Neutrophil (primary cell): Measurements from ENCODE around the gene CD3E.

ENCODE experiments used
- H3K27ac ChIP-seq: fragments of 200-600 bp; sonication (generic); 2 replicates; pipeline ENCODE4 v1.5.1; 2016; ENCODE audit warnings: mild to moderate bottlenecking, moderate library complexity
- H3K27me3 ChIP-seq: fragments of 200-600 bp; sonication (generic); 2 replicates; pipeline ENCODE4 v1.6.0; 2016; ENCODE audit warnings: mild to moderate bottlenecking
- H3K36me3 ChIP-seq: fragments of 200-600 bp; sonication (generic); 2 replicates; pipeline ENCODE4 v1.5.1; 2017
- H3K4me1 ChIP-seq, 2 experiments: fragments of 200-600 bp in 1 of 2; sonication (generic) in 1 of 2; 1 replicate in 1 of 2; 2 replicates in 1 of 2; pipeline versions ENCODE4 v1.5.1 to v1.6.1; 2013 to 2016; ENCODE audit warnings: low read depth in 1 of 2, low read length in 1 of 2, mild to moderate bottlenecking in 1 of 2, moderate library complexity in 1 of 2; ENCODE audit not compliant: control insufficient read depth in 1 of 2, insufficient read depth in 1 of 2
- H3K4me3 ChIP-seq, 2 experiments: fragments of 200-600 bp in 1 of 2; sonication (generic) in 1 of 2; 1 replicate in 1 of 2; 2 replicates in 1 of 2; pipeline ENCODE4 v1.5.1; 2013 to 2016; ENCODE audit warnings: low read depth in 1 of 2, low read length in 1 of 2, mild to moderate bottlenecking in 1 of 2, moderate library complexity in 1 of 2
- H3K9me3 ChIP-seq: fragments of 200-600 bp; sonication (generic); 2 replicates; pipeline ENCODE4 v1.5.1; 2016
- CTCF ChIP-seq: fragments of 200-600 bp; sonication (generic); IDR thresholded peaks from 2 replicates; pipeline ENCODE4 v1.5.1; 2016; ENCODE audit warnings: antibody characterized with exemption

CD3E gene

GRCh38 chr11:118343248-118343647 lies 38.7 kb downstream of the CD3E start:
- no peaks in the 10 kb centered on the region for H3K36me3 ChIP-seq
- peaks cover 4% of the 10 kb centered on the region for H3K27me3 ChIP-seq
- TF ChIP-seq CTCF: no peak
- H3K27ac ChIP-seq: no peak overlapping the region
- H3K4me1 ChIP-seq: no peaks in the 10 kb centered on the region
- H3K4me3 ChIP-seq: no peak overlapping the region
- H3K9me3 ChIP-seq: no peaks in the 10 kb centered on the region

- H3K36me3 ChIP-seq: no peaks in the 10 kb centered on the region
- H3K27me3 ChIP-seq: peaks cover 12% of the 10 kb centered on the region
- no peak within 1 kb of the TSS for H3K27ac ChIP-seq
- no peak within 1 kb of the TSS for H3K4me3 ChIP-seq
- H3K9me3 ChIP-seq: no peaks in the 10 kb centered on the region
- H3K4me1 ChIP-seq: no peaks in the 10 kb centered on the region
- TF ChIP-seq CTCF: no peak
Measured at GRCh38 chr11:118343981-118344515, 39.5 kb downstream of the CD3E start, which contains the start of gene CD3G. TSS of gene CD3G (plus strand) at chr11:118344344. CDS start at chr11:118344424, 80 bp downstream.

GRCh38 chr11:118349475-118349874 lies 44.9 kb downstream of the CD3E start:
- Histone ChIP-seq H3K4me1 (no peaks in the 10 kb centered on the region), H3K4me3 (no peak overlapping the region), H3K27ac (no peak overlapping the region), H3K36me3 (no peaks in the 10 kb centered on the region), H3K27me3 (peaks cover 26% of the 10 kb centered on the region), H3K9me3 (no peaks in the 10 kb centered on the region)
- no peak for TF ChIP-seq CTCF

- Histone ChIP-seq H3K4me1 (no peaks in the 10 kb centered on the region), H3K36me3 (no peaks in the 10 kb centered on the region), H3K9me3 (no peaks in the 10 kb centered on the region), H3K27ac (no peak overlapping the region), H3K4me3 (no peak overlapping the region), H3K27me3 (peaks cover 36% of the 10 kb centered on the region)
- no peak for TF ChIP-seq CTCF
Measured at GRCh38 chr11:118353084-118353710, 48.7 kb downstream of the CD3E start.

GRCh38 chr11:118358071-118358470 lies 53.5 kb downstream of the CD3E start:
- Histone ChIP-seq H3K4me1 (peaks cover 13 to 19% of the 10 kb centered on the region in 2 experiments), H3K4me3 (no peak overlapping the region), H3K9me3 (no peaks in the 10 kb centered on the region), H3K27me3 (peaks cover 16% of the 10 kb centered on the region), H3K27ac (no peak overlapping the region), H3K36me3 (no peaks in the 10 kb centered on the region)
- TF ChIP-seq CTCF: no peak
